ENCODE measurements around the gene ITM2C.

The ITM2C gene

GRCh38 chr2:230864605-230865306 is at the start of gene ITM2C:
TSS of gene ITM2C (plus strand) at chr2:230864942. CDS start at chr2:230865026, 84 bp downstream.
- Histone ChIP-seq H3K4me2 (ENCODE audit: low read length) (peak within 1 kb of the TSS; percentile 81), H3K36me3 (ENCODE audit: control insufficient read depth, low read length) (no peaks in the 10 kb centered on the region), H4K20me1 (ENCODE audit: control insufficient read depth, insufficient read depth, low read depth, low read length) (no peaks in the 10 kb centered on the region; the same call in 1 of the 2 replicates), H3K9me3 (ENCODE audit: control insufficient read depth, insufficient read depth, low read length) (no peaks in the 10 kb centered on the region), H3K9me2 (replicated peaks; ENCODE audit: control insufficient read depth, low read length) (no peaks in the 10 kb centered on the region), H3K27ac (ENCODE audit: low read depth, low read length) (no peak within 1 kb of the TSS), H3K4me3 (ENCODE audit: low read length) (peak within 1 kb of the TSS; percentile 79), H3K4me1 (ENCODE audit: control insufficient read depth, low read length) (peaks cover 49% of the 10 kb centered on the region), H3K79me2 (ENCODE audit: control insufficient read depth, low read length) (no peaks in the 10 kb centered on the region), H3K27me3 (ENCODE audit: control insufficient read depth, low read length) (peaks cover 18% of the 10 kb centered on the region), H3F3A (ENCODE audit: control insufficient read depth, insufficient read depth) (peaks cover 8% of the 10 kb centered on the region)
- TF ChIP-seq CTCF (IDR thresholded peaks at IDR 0.05; ENCODE audit: low read depth, low read length, poor library complexity, severe bottlenecking), result peak; percentile 45
- no peak for TF ChIP-seq EZH2phosphoT487 (IDR thresholded peaks at IDR 0.05; ENCODE audit: borderline replicate concordance, low read length)

GRCh38 chr2:230815088-230815487 is 49.7 kb upstream of the ITM2C start:
- Histone ChIP-seq H3K4me2 (ENCODE audit: low read length) (no peak overlapping the region), H3K36me3 (ENCODE audit: control insufficient read depth, low read length) (peaks cover 44% of the 10 kb centered on the region), H3K4me1 (ENCODE audit: control insufficient read depth, low read length) (peaks cover 6% of the 10 kb centered on the region), H3K9me3 (ENCODE audit: control insufficient read depth, insufficient read depth, low read length) (no peaks in the 10 kb centered on the region), H3F3A (ENCODE audit: control insufficient read depth, insufficient read depth) (no peaks in the 10 kb centered on the region), H3K4me3 (ENCODE audit: low read length) (no peak overlapping the region), H4K20me1 (ENCODE audit: control insufficient read depth, insufficient read depth, low read depth, low read length) (no peaks in the 10 kb centered on the region), H3K9me2 (replicated peaks; ENCODE audit: control insufficient read depth, low read length) (no peaks in the 10 kb centered on the region), H3K79me2 (ENCODE audit: control insufficient read depth, low read length) (no peaks in the 10 kb centered on the region), H3K27ac (ENCODE audit: low read depth, low read length) (no peak overlapping the region), H3K27me3 (ENCODE audit: control insufficient read depth, low read length) (no peaks in the 10 kb centered on the region)
- TF ChIP-seq EZH2phosphoT487 (IDR thresholded peaks at IDR 0.05; ENCODE audit: borderline replicate concordance, low read length) (no peak), CTCF (IDR thresholded peaks at IDR 0.05; ENCODE audit: low read depth, low read length, poor library complexity, severe bottlenecking) (no peak)

GRCh38 chr2:230816735-230817134 is 48.0 kb upstream of the ITM2C start:
- Histone ChIP-seq H3K9me3 (ENCODE audit: control insufficient read depth, insufficient read depth, low read length) (no peaks in the 10 kb centered on the region), H4K20me1 (ENCODE audit: control insufficient read depth, insufficient read depth, low read depth, low read length) (no peaks in the 10 kb centered on the region), H3F3A (ENCODE audit: control insufficient read depth, insufficient read depth) (no peaks in the 10 kb centered on the region), H3K9me2 (replicated peaks; ENCODE audit: control insufficient read depth, low read length) (no peaks in the 10 kb centered on the region), H3K27ac (ENCODE audit: low read depth, low read length) (no peak overlapping the region), H3K4me3 (ENCODE audit: low read length) (no peak overlapping the region), H3K4me2 (ENCODE audit: low read length) (no peak overlapping the region), H3K4me1 (ENCODE audit: control insufficient read depth, low read length) (peaks cover 6% of the 10 kb centered on the region), H3K27me3 (ENCODE audit: control insufficient read depth, low read length) (no peaks in the 10 kb centered on the region), H3K36me3 (ENCODE audit: control insufficient read depth, low read length) (peaks cover 33% of the 10 kb centered on the region), H3K79me2 (ENCODE audit: control insufficient read depth, low read length) (no peaks in the 10 kb centered on the region)
- TF ChIP-seq CTCF (IDR thresholded peaks at IDR 0.05; ENCODE audit: low read depth, low read length, poor library complexity, severe bottlenecking) (no peak), EZH2phosphoT487 (IDR thresholded peaks at IDR 0.05; ENCODE audit: borderline replicate concordance, low read length) (no peak)
